ENCODE results near the gene TMEM158. TPM values are rescaled to one million over a fixed set of nuclear protein-coding genes. Genes with fewer than 3 reads are reported as not detected.

The TMEM158 gene
- total and polyA plus RNA-seq, 7 experiments from 2014 or later: 0.27 to 0.96 (median 0.60) TPM; not detected in 4

DNA sequence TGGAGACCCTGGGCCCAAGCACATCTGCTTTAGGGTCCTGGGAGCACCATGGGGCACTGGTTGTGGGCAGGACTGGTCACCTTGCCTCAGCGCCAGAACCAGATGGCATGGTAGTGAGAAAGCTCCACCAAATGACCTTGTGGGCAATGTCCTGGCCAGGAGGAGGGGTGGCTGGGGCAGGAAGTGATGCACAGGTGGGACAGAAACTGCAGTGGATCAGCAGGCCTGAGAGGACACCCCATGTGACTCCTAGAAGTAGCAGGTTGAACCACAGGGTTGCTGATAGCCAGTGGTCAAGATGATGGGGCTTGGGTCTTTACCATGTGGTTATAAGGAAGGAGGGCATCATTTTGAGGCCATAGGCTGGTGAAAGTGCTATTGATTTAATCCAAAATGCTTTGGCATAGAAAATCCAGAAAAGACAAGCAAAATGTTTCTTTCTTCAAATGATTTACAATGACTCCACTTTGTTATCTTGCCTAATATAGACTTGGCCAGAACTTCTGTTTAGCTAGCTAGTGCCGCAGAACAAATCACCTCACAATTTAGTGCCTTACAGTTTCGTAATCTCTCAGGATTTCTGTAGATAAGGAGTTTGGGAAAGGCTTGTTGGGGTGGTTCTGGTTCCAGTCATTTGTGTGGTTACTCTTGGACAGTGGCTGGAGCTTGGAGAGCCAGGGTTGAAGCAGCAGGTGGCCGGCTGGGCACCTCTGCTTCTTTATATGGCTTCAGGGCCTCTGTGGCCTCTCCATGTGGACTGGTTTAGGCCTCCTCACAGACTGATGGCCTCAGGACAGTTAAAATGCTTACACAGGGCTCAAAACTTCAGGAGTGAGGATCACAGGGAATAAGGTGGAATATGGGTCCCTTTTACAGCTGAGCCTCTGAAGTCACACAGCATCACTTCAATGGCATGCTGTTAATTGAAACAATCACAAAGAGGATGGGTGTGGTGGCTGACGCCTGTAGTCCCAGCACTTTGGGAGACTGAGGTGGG, 27.5 kb downstream of the TMEM158 start:
- Mint-ChIP-seq H3K4me1 (peaks cover 0 to 3% (median 0%) of the 10 kb centered on the region in 7 donors), H3K27me3 (peaks cover 0 to 74% (median 8%) of the 10 kb centered on the region in 5 donors), H3K4me3 (no peak overlapping the region), H3K27ac (no peak overlapping the region), H3K36me3 (no peaks in the 10 kb centered on the region), H3K9me3 (no peaks in the 10 kb centered on the region)
- H3K4me3 ChIP-seq (ENCODE audit: low read length): no peak overlapping the region
- ChIA-PET POLR2A (interaction anchor here (1.4 kb wide), 1 partner anchor 36 kb away, joined by 3 read pairs; no protein-coding TSS in a partner anchor), CTCF (interaction anchor here (1.2 to 1.6 kb wide), 2 partner anchors 9 to 12 kb away, joined by 4 read pairs; no protein-coding TSS in a partner anchor)
- ATAC-seq (no peak), DNase-seq (no peak)
- no peaks in the 10 kb centered on the region for H3K9me3 ChIP-seq (ENCODE audit: control insufficient read depth in 2 of 3, low read length in 3 of 3)
- H3K27ac ChIP-seq (ENCODE audit: low read depth, low read length): no peak overlapping the region
- no peaks in the 10 kb centered on the region for H3K4me1 ChIP-seq (ENCODE audit: control insufficient read depth in 2 of 2, insufficient read depth in 2 of 2, low read length in 2 of 2)
- H3K27me3 ChIP-seq (ENCODE audit: control insufficient read depth in 2 of 2, insufficient read depth in 2 of 2, low read length in 2 of 2): no peaks in the 10 kb centered on the region
- intact Hi-C loops (cut with micrococcal nuclease): no loop called here
- H3K36me3 ChIP-seq (ENCODE audit: control insufficient read depth in 2 of 3, insufficient read depth in 3 of 3, low read length in 3 of 3): no peaks in the 10 kb centered on the region

DNA sequence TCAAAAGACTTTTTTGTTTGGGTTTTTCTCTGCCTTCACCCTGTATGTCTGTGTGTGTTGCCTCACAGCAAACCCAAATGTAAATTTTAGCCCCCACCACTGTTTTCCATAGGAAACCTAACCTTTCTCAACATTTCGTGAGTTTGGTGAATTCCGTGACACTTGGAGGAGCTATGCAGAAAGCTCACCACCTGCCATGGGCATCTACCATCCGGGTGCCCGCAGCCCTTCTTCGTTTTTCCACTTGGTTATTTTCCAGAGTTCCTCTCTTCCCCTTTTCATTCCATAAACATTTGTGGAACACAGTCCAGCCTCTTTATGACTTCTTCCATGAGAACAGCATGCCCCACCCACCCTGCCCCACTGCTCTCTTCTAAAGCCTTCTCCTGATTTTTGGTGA, 31.3 kb downstream of the TMEM158 start:
- H3K9me3 ChIP-seq (ENCODE audit: control insufficient read depth in 2 of 3, low read length in 3 of 3): no peaks in the 10 kb centered on the region

GRCh38 chr3:45191924-45192417, 34.1 kb downstream of the TMEM158 start:
- DNase-seq (no peak), ATAC-seq (no peak)
- ChIA-PET CTCF (interaction anchor here (0.6 to 1.0 kb wide), 2 partner anchors 16 to 153 kb away, joined by 3 read pairs; no protein-coding TSS in a partner anchor), POLR2A (no interaction called here)
- no peaks in the 10 kb centered on the region for H3K27me3 ChIP-seq (ENCODE audit: control insufficient read depth in 2 of 2, insufficient read depth in 2 of 2, low read length in 2 of 2)
- no peaks in the 10 kb centered on the region for H3K9me3 ChIP-seq (ENCODE audit: control insufficient read depth in 2 of 3, low read length in 3 of 3)
- no peak overlapping the region for H3K27ac ChIP-seq (ENCODE audit: low read depth, low read length)
- no peak overlapping the region for H3K4me3 ChIP-seq (ENCODE audit: low read length)
- Mint-ChIP-seq H3K9me3 (no peaks in the 10 kb centered on the region), H3K36me3 (no peaks in the 10 kb centered on the region), H3K4me3 (no peak overlapping the region), H3K27ac (peak overlapping the region in 1 of 9 donors; percentile 37), H3K4me1 (peaks cover 0 to 24% (median 0%) of the 10 kb centered on the region in 7 donors), H3K27me3 (peaks cover 0 to 30% (median 5%) of the 10 kb centered on the region in 5 donors)
- no peaks in the 10 kb centered on the region for H3K4me1 ChIP-seq (ENCODE audit: control insufficient read depth in 2 of 2, insufficient read depth in 2 of 2, low read length in 2 of 2)
- no peaks in the 10 kb centered on the region for H3K36me3 ChIP-seq (ENCODE audit: control insufficient read depth in 2 of 3, insufficient read depth in 3 of 3, low read length in 3 of 3)
- intact Hi-C loops (cut with micrococcal nuclease): no loop called here

More for the DNA sequence above, 31.3 kb downstream of the TMEM158 start:
- no peak overlapping the region for H3K27ac Mint-ChIP-seq
- peaks cover 0 to 55% (median 8%) of the 10 kb centered on the region in 5 donors for H3K27me3 Mint-ChIP-seq
- no peaks in the 10 kb centered on the region for H3K36me3 Mint-ChIP-seq
- CTCF ChIA-PET: no interaction called here
- intact Hi-C loops (cut with micrococcal nuclease): no loop called here
- DNase-seq (no peak), ATAC-seq (no peak)
- no peaks in the 10 kb centered on the region for H3K36me3 ChIP-seq (ENCODE audit: control insufficient read depth in 2 of 3, insufficient read depth in 3 of 3, low read length in 3 of 3)
- H3K4me1 ChIP-seq (ENCODE audit: control insufficient read depth in 2 of 2, insufficient read depth in 2 of 2, low read length in 2 of 2): no peaks in the 10 kb centered on the region
- H3K27me3 ChIP-seq (ENCODE audit: control insufficient read depth in 2 of 2, insufficient read depth in 2 of 2, low read length in 2 of 2): no peaks in the 10 kb centered on the region
- H3K9me3 Mint-ChIP-seq: no peaks in the 10 kb centered on the region
- H3K4me3 Mint-ChIP-seq: no peak overlapping the region
- peaks cover 0 to 13% (median 0%) of the 10 kb centered on the region in 7 donors for H3K4me1 Mint-ChIP-seq
- POLR2A ChIA-PET: no interaction called here
- no peak overlapping the region for H3K4me3 ChIP-seq (ENCODE audit: low read length)
- no peak overlapping the region for H3K27ac ChIP-seq (ENCODE audit: low read depth, low read length)

DNA sequence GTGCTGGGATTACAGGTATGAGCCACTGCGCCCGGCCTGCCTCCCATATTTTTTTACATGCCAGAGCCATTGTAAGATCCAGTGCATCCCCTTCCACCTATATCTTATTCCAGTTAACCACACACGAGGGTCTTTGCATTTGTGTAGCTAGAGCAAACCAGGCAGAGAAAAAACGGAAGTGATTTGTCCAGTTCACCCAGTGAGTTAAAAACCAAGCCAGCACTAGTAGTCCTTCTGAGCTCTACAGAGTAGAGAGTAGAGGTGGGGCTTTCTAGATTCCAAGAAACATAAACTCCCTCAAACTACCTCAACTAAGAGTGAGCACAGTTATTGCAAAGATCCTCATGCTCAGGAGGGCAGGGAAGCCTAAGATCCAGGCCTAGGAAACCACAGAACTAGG, 34.7 kb downstream of the TMEM158 start:
- Histone ChIP-seq H3K27ac (ENCODE audit: low read depth, low read length) (no peak overlapping the region), H3K27me3 (ENCODE audit: control insufficient read depth in 2 of 2, insufficient read depth in 2 of 2, low read length in 2 of 2) (no peaks in the 10 kb centered on the region), H3K36me3 (ENCODE audit: control insufficient read depth in 2 of 3, insufficient read depth in 3 of 3, low read length in 3 of 3) (no peaks in the 10 kb centered on the region), H3K9me3 (ENCODE audit: control insufficient read depth in 2 of 3, low read length in 3 of 3) (no peaks in the 10 kb centered on the region), H3K4me3 (ENCODE audit: low read length) (no peak overlapping the region), H3K4me1 (ENCODE audit: control insufficient read depth in 2 of 2, insufficient read depth in 2 of 2, low read length in 2 of 2) (no peaks in the 10 kb centered on the region)
- ChIA-PET POLR2A (no interaction called here), CTCF (no interaction called here)
- Mint-ChIP-seq H3K4me1 (peaks cover 0 to 24% (median 0%) of the 10 kb centered on the region in 7 donors), H3K9me3 (no peaks in the 10 kb centered on the region), H3K4me3 (no peak overlapping the region), H3K27ac (no peak overlapping the region), H3K36me3 (no peaks in the 10 kb centered on the region), H3K27me3 (peaks cover 0 to 29% (median 0%) of the 10 kb centered on the region in 5 donors)
- intact Hi-C loops (cut with micrococcal nuclease): no loop called here
- DNase-seq: no peak
- ATAC-seq: no peak

GRCh38 chr3:45188719-45189659, 37.1 kb downstream of the TMEM158 start:
- Mint-ChIP-seq H3K27ac (peak overlapping the region in 1 of 9 donors; percentile 6), H3K9me3 (no peaks in the 10 kb centered on the region), H3K36me3 (no peaks in the 10 kb centered on the region), H3K4me3 (no peak overlapping the region), H3K4me1 (peaks cover 0 to 26% (median 0%) of the 10 kb centered on the region in 7 donors), H3K27me3 (peaks cover 0 to 23% (median 0%) of the 10 kb centered on the region in 5 donors)
- POLR2A ChIA-PET: no interaction called here
- intact Hi-C loops (cut with micrococcal nuclease): no loop called here
- no peaks in the 10 kb centered on the region for H3K36me3 ChIP-seq (ENCODE audit: control insufficient read depth in 2 of 3, insufficient read depth in 3 of 3, low read length in 3 of 3)
- no peaks in the 10 kb centered on the region for H3K27me3 ChIP-seq (ENCODE audit: control insufficient read depth in 2 of 2, insufficient read depth in 2 of 2, low read length in 2 of 2)
- DNase-seq (no peak), ATAC-seq (no peak)
- H3K9me3 ChIP-seq (ENCODE audit: control insufficient read depth in 2 of 3, low read length in 3 of 3): no peaks in the 10 kb centered on the region
- CTCF ChIA-PET: interaction anchor here (1.1 kb wide), 1 partner anchor 21 kb away, joined by 3 read pairs; no protein-coding TSS in a partner anchor
- no peak overlapping the region for H3K4me3 ChIP-seq (ENCODE audit: low read length)
- no peaks in the 10 kb centered on the region for H3K4me1 ChIP-seq (ENCODE audit: control insufficient read depth in 2 of 2, insufficient read depth in 2 of 2, low read length in 2 of 2)
- H3K27ac ChIP-seq (ENCODE audit: low read depth, low read length): no peak overlapping the region

DNA sequence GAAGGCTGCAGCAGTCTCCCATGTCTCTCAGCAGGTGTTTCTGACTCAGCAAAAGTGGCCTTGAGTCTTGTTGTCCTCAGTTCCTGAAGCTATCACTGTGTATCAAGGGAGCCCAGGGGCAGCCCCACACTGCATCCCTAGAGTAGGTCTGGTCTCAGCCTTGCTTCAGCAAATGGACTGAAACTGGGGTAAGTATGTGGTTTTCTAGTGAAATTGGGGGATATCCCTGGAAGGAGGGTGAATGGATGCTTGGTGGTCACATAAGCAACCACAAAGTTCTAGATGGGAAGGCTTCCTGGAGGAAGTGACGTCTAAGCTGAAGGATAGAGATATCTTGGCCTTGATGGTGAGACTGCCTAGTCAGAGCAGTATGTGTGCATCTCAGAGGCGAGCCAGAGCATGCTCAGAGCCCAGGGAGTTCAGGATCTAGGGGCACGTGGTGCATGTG, 38.4 kb downstream of the TMEM158 start:
- no peak overlapping the region for H3K4me3 Mint-ChIP-seq
- H3K27me3 ChIP-seq (ENCODE audit: control insufficient read depth in 2 of 2, insufficient read depth in 2 of 2, low read length in 2 of 2): no peaks in the 10 kb centered on the region
- DNase-seq (no peak), ATAC-seq (no peak)
- H3K36me3 ChIP-seq (ENCODE audit: control insufficient read depth in 2 of 3, insufficient read depth in 3 of 3, low read length in 3 of 3): no peaks in the 10 kb centered on the region
- H3K9me3 Mint-ChIP-seq: no peaks in the 10 kb centered on the region
- CTCF ChIA-PET: interaction anchor here (0.6 to 1.1 kb wide), 4 partner anchors 22 to 472 kb away, joined by 3 to 5 read pairs (median 4); no protein-coding TSS in a partner anchor
- peak overlapping the region in 1 of 9 donors; percentile 13 for H3K27ac Mint-ChIP-seq
- H3K36me3 Mint-ChIP-seq: no peaks in the 10 kb centered on the region
- peaks cover 0 to 18% (median 0%) of the 10 kb centered on the region in 5 donors for H3K27me3 Mint-ChIP-seq
- POLR2A ChIA-PET: no interaction called here
- H3K4me1 Mint-ChIP-seq: peaks cover 0 to 29% (median 5%) of the 10 kb centered on the region in 7 donors
- H3K9me3 ChIP-seq (ENCODE audit: control insufficient read depth in 2 of 3, low read length in 3 of 3): no peaks in the 10 kb centered on the region
- no peak overlapping the region for H3K27ac ChIP-seq (ENCODE audit: low read depth, low read length)
- no peaks in the 10 kb centered on the region for H3K4me1 ChIP-seq (ENCODE audit: control insufficient read depth in 2 of 2, insufficient read depth in 2 of 2, low read length in 2 of 2)
- H3K4me3 ChIP-seq (ENCODE audit: low read length): no peak overlapping the region
- intact Hi-C loops (cut with micrococcal nuclease): no loop called here

Measured in naive thymus-derived CD4-positive, alpha-beta T cell (primary cell).